ENCODE measurements around the gene PPP1R3F. TPM values are rescaled to one million over a fixed set of nuclear protein-coding genes. Genes with fewer than 3 reads are reported as not detected.

The PPP1R3F gene
- total RNA-seq, 2 experiments from 2014 or later = 5.1 to 5.3 TPM

DNA sequence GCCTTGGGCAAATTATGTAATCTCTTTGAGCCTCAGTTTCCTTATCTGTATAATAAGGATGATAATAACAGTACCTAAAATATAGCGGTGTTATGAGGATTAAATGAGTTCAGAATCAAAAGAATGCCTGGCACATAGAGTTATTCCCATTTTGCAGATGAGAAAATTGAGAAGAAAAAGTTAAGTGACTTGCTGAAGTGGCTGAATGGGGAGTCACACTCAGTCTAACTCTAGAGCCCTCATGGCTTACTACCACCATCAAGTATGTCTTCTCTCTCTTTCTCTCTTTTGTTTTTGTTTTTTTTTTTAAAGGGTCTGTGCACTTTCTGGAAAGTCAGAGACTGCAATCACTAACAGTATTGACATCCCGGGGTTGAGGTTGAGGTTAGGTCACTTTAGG is 37.1 kb upstream of the PPP1R3F start:
- Histone ChIP-seq H3K79me2 (ENCODE audit: insufficient read depth, low read depth, low read length) (no peaks in the 10 kb centered on the region), H3K9me2 (ENCODE audit: insufficient read depth, low read length) (no peaks in the 10 kb centered on the region), H2AFZ (ENCODE audit: low read length) (no peak overlapping the region), H4K20me1 (ENCODE audit: insufficient read depth, low read length) (no peaks in the 10 kb centered on the region), H3K4me1 (ENCODE audit: insufficient read depth, low read length, poor library complexity, severe bottlenecking) (no peaks in the 10 kb centered on the region), H3K4me3 (ENCODE audit: low read depth, low read length, poor library complexity, severe bottlenecking) (no peak overlapping the region), H3K9me3 (ENCODE audit: low read length) (no peaks in the 10 kb centered on the region), H3K4me2 (ENCODE audit: low read length) (no peak overlapping the region), H3K27ac (ENCODE audit: low read depth, low read length, poor library complexity, severe bottlenecking) (no peak overlapping the region), H3K36me3 (ENCODE audit: insufficient read depth, low read length) (no peaks in the 10 kb centered on the region)
- intact Hi-C loops (cut with micrococcal nuclease; ENCODE audit: unreplicated experiment) = no loop called here
- no peak for DNase-seq (ENCODE audit: low spot score)
- ChIA-PET CTCF (ENCODE audit: unreplicated experiment) (no interaction called here), POLR2A (no interaction called here)
- BruUV-seq (replicated peaks) = no TSS peak
- TF ChIP-seq EZH2phosphoT487 (IDR thresholded peaks at IDR 0.05; ENCODE audit: borderline replicate concordance, low read depth, low read length) = no peak
- TF ChIP-seq, protein P1, sequence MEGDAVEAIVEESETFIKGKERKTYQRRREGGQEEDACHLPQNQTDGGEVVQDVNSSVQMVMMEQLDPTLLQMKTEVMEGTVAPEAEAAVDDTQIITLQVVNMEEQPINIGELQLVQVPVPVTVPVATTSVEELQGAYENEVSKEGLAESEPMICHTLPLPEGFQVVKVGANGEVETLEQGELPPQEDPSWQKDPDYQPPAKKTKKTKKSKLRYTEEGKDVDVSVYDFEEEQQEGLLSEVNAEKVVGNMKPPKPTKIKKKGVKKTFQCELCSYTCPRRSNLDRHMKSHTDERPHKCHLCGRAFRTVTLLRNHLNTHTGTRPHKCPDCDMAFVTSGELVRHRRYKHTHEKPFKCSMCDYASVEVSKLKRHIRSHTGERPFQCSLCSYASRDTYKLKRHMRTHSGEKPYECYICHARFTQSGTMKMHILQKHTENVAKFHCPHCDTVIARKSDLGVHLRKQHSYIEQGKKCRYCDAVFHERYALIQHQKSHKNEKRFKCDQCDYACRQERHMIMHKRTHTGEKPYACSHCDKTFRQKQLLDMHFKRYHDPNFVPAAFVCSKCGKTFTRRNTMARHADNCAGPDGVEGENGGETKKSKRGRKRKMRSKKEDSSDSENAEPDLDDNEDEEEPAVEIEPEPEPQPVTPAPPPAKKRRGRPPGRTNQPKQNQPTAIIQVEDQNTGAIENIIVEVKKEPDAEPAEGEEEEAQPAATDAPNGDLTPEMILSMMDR (conservative IDR thresholded peaks at IDR 0.05; ENCODE audit: low read length) = no peak

DNA sequence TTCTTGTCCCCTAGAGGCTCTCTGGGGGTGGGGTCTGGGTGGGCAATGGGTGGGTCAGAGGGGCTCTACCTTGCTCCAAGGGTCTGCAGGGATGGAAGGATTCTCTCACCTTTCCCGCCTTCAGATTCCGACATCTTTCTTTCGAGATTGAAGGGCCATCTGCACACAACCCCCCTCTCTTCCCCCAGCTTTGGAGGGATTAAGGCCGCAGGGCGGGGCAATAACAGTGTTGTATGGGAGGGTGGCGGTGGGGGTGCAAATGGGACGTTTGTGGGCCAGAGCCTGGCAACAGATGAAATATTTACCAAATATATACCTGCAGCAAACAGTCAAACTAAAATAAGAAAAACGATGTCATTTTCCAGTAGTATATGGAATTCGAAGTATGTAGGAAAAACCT is 36.4 kb upstream of the PPP1R3F start, which contains the start of gene CACNA1F:
TSS of gene CACNA1F (minus strand) at position 165 of the 400 bp plus-strand sequence. CDS start at position 134, 31 bp downstream.
- DNase-seq (ENCODE audit: low spot score) = no peak
- Histone ChIP-seq H4K20me1 (ENCODE audit: insufficient read depth, low read length) (no peaks in the 10 kb centered on the region), H3K9me2 (ENCODE audit: insufficient read depth, low read length) (no peaks in the 10 kb centered on the region), H3K79me2 (ENCODE audit: insufficient read depth, low read depth, low read length) (no peaks in the 10 kb centered on the region), H3K9me3 (ENCODE audit: low read length) (no peaks in the 10 kb centered on the region), H3K36me3 (ENCODE audit: insufficient read depth, low read length) (no peaks in the 10 kb centered on the region), H3K27ac (ENCODE audit: low read depth, low read length, poor library complexity, severe bottlenecking) (no peak within 1 kb of the TSS), H3K4me2 (ENCODE audit: low read length) (no peak within 1 kb of the TSS), H2AFZ (ENCODE audit: low read length) (no peak within 1 kb of the TSS), H3K4me3 (ENCODE audit: low read depth, low read length, poor library complexity, severe bottlenecking) (no peak within 1 kb of the TSS), H3K4me1 (ENCODE audit: insufficient read depth, low read length, poor library complexity, severe bottlenecking) (no peaks in the 10 kb centered on the region)
- no peak for TF ChIP-seq EZH2phosphoT487 (IDR thresholded peaks at IDR 0.05; ENCODE audit: borderline replicate concordance, low read depth, low read length)
- TF ChIP-seq, protein P1 (conservative IDR thresholded peaks at IDR 0.05; ENCODE audit: low read length) = no peak
- intact Hi-C loops (cut with micrococcal nuclease; ENCODE audit: unreplicated experiment) = no loop called here
- CTCF ChIA-PET (ENCODE audit: unreplicated experiment) = no interaction called here
- POLR2A ChIA-PET = no interaction called here
- no TSS peak for BruUV-seq (replicated peaks)

DNA sequence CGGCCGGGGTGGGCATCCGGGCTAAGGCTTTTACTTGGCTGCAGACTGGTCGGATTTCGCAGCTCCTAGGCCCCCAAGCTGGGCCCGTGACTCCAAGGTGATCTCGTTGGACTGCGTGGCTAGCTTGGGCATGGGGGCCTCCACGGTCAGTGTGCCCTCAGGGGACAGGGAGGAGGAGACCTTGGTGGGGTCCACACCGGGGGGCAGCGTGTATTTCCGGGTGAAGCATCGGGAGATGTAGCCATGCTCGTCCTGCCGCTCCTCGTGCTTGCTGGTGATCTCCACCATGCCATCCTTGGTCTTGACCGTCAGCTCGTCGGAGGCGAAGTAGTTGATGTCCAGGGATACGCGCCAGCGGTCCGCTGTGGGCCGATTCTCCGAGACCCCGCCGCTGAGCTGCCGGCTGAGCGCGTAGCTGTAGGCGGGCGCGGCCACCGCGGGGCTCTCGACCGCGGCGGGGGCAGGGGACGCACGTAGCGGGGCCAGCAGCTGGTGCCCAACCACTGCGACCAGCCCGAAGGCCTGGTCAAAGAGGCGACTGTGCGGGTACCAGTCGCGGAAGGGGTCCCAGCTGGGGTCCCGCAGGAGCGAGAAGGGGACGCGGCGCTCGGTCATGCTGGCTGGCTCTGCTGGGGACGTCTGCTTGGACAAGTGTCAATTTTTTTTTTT is 35.6 kb upstream of the PPP1R3F start:
- no peaks in the 10 kb centered on the region for H3K4me1 ChIP-seq (ENCODE audit: insufficient read depth, low read length, poor library complexity, severe bottlenecking)
- no peaks in the 10 kb centered on the region for H3K9me2 ChIP-seq (ENCODE audit: insufficient read depth, low read length)
- TF ChIP-seq, protein P1 (conservative IDR thresholded peaks at IDR 0.05; ENCODE audit: low read length) = no peak
- intact Hi-C loops (cut with micrococcal nuclease; ENCODE audit: unreplicated experiment) = no loop called here
- no peaks in the 10 kb centered on the region for H3K79me2 ChIP-seq (ENCODE audit: insufficient read depth, low read depth, low read length)
- H3K9me3 ChIP-seq (ENCODE audit: low read length) = no peaks in the 10 kb centered on the region
- no peak for DNase-seq (ENCODE audit: low spot score)
- H2AFZ ChIP-seq (ENCODE audit: low read length) = no peak overlapping the region
- BruUV-seq (replicated peaks) = no TSS peak
- no peak overlapping the region for H3K27ac ChIP-seq (ENCODE audit: low read depth, low read length, poor library complexity, severe bottlenecking)
- no peak overlapping the region for H3K4me3 ChIP-seq (ENCODE audit: low read depth, low read length, poor library complexity, severe bottlenecking)
- no peak overlapping the region for H3K4me2 ChIP-seq (ENCODE audit: low read length)
- POLR2A ChIA-PET = no interaction called here
- CTCF ChIA-PET (ENCODE audit: unreplicated experiment) = no interaction called here
- H4K20me1 ChIP-seq (ENCODE audit: insufficient read depth, low read length) = no peaks in the 10 kb centered on the region
- no peaks in the 10 kb centered on the region for H3K36me3 ChIP-seq (ENCODE audit: insufficient read depth, low read length)

All from OCI-LY7 (cell line).